Neuronal stem cell (in vitro differentiated cells): ENCODE measurements around the gene MKX.

Source experiments
- DNase-seq: peaks from one replicate; pipeline ENCODE4 v3.0.0-alpha.2; 2013; ENCODE audit warnings: low spot score
- H2AFZ ChIP-seq: one replicate; pipeline ENCODE4 v1.6.1; 2013; ENCODE audit warnings: mild to moderate bottlenecking, low read length, inconsistent platforms
- H2AK5ac ChIP-seq: 2 replicates; pipeline ENCODE4 v1.6.1; 2013; ENCODE audit warnings: low read depth, mild to moderate bottlenecking, inconsistent platforms, low read length, moderate library complexity, mixed read lengths
- H2BK120ac ChIP-seq: 2 replicates; pipeline ENCODE4 v1.6.1; 2013; ENCODE audit warnings: low read depth, mild to moderate bottlenecking, inconsistent platforms, low read length, moderate library complexity, mixed read lengths
- H2BK12ac ChIP-seq: one replicate; pipeline ENCODE4 v1.6.1; 2013; ENCODE audit warnings: low read length, inconsistent platforms
- H2BK15ac ChIP-seq: 2 replicates; pipeline ENCODE4 v1.6.1; 2013; ENCODE audit warnings: mild to moderate bottlenecking, low read length, inconsistent platforms, mixed read lengths
- H2BK5ac ChIP-seq: one replicate; pipeline ENCODE4 v1.6.1; 2013; ENCODE audit warnings: inconsistent platforms, mild to moderate bottlenecking, low read length, moderate library complexity
- H3K14ac ChIP-seq: one replicate; pipeline ENCODE4 v1.6.1; 2013; ENCODE audit warnings: low read length, inconsistent platforms
- H3K18ac ChIP-seq: 2 replicates; pipeline ENCODE4 v1.6.1; 2013; ENCODE audit warnings: low read length, inconsistent platforms
- H3K23ac ChIP-seq: 2 replicates; pipeline ENCODE4 v1.6.1; 2013; ENCODE audit warnings: low read depth, mild to moderate bottlenecking, mixed read lengths, low read length, inconsistent platforms; ENCODE audit not compliant: poor library complexity
- H3K27ac ChIP-seq: replicated peaks from 3 replicates; pipeline ENCODE4 v1.5.1; 2013; ENCODE audit warnings: low read length, inconsistent platforms
- H3K27me3 ChIP-seq, 3 experiments: 2 replicates each; pipeline ENCODE4 v1.6.1; 2013; ENCODE audit warnings: low read length in 3 of 3, mild to moderate bottlenecking in 2 of 3, inconsistent platforms in 1 of 3, low read depth in 1 of 3, mixed read lengths in 1 of 3, moderate library complexity in 1 of 3; ENCODE audit not compliant: control insufficient read depth in 3 of 3, insufficient read depth in 3 of 3
- H3K36me3 ChIP-seq, 2 donors: replicated peaks in 1 of 2; 2 replicates each; pipeline ENCODE4 v1.6.1; 2013; ENCODE audit warnings: low read length in 2 of 2; ENCODE audit not compliant: control insufficient read depth in 2 of 2, insufficient read depth in 2 of 2
- H3K4ac ChIP-seq: 2 replicates; pipeline ENCODE4 v1.6.1; 2013; ENCODE audit warnings: inconsistent platforms, mild to moderate bottlenecking, low read length, moderate library complexity
- H3K4me1 ChIP-seq, 2 donors: 1 replicate in 1 of 2; 2 replicates in 1 of 2; pipeline ENCODE4 v1.6.1; 2013; ENCODE audit warnings: low read length in 2 of 2, low read depth in 1 of 2; ENCODE audit not compliant: control insufficient read depth in 2 of 2, insufficient read depth in 1 of 2
- H3K4me2 ChIP-seq: one replicate; pipeline ENCODE4 v1.6.1; 2013; ENCODE audit warnings: mild to moderate bottlenecking, low read length, inconsistent platforms; ENCODE audit not compliant: insufficient read depth, poor library complexity, severe bottlenecking
- H3K4me3 ChIP-seq, 2 donors: 2 replicates each; pipeline ENCODE4 v1.5.1; 2013; ENCODE audit warnings: low read length in 2 of 2, mild to moderate bottlenecking in 2 of 2, inconsistent platforms in 1 of 2, moderate library complexity in 1 of 2
- H3K79me1 ChIP-seq: one replicate; pipeline ENCODE4 v1.6.1; 2013; ENCODE audit warnings: low read depth, mild to moderate bottlenecking, inconsistent platforms, low read length, moderate library complexity
- H3K9ac ChIP-seq: one replicate; pipeline ENCODE4 v1.6.1; 2013; ENCODE audit warnings: mild to moderate bottlenecking, low read depth, low read length, inconsistent platforms; ENCODE audit not compliant: poor library complexity
- H3K9me3 ChIP-seq, 2 donors: replicated peaks in 1 of 2; 2 replicates each; pipeline versions ENCODE3 to v1.6.1; 2013; ENCODE audit warnings: low read length in 2 of 2, mild to moderate bottlenecking in 2 of 2, inconsistent platforms in 1 of 2, low read depth in 1 of 2, mixed read lengths in 1 of 2, moderate library complexity in 1 of 2; ENCODE audit not compliant: control insufficient read depth in 2 of 2, insufficient read depth in 1 of 2
- H4K8ac ChIP-seq: one replicate; pipeline ENCODE4 v1.6.1; 2013; ENCODE audit warnings: low read depth, mild to moderate bottlenecking, inconsistent platforms, low read length, moderate library complexity
- H4K91ac ChIP-seq: one replicate; pipeline ENCODE4 v1.6.1; 2013; ENCODE audit warnings: low read length, low read depth, mild to moderate bottlenecking, inconsistent platforms; ENCODE audit not compliant: poor library complexity
- WGBS, 2 donors: extraction: QIAGEN DNeasy Blood & Tissue Kit; methylation state at CpG; one replicate each; pipeline ENCODE4 v1.1.7; 2013; ENCODE audit warnings: missing lambda C conversion rate in 2 of 2, mixed read lengths in 1 of 2; ENCODE audit not compliant: insufficient read length in 2 of 2, insufficient replicate concordance in 1 of 2; ENCODE audit errors: extremely low coverage in 2 of 2; 5-methylcytosine and 5-hydroxymethylcytosine counted together

Gene MKX

DNA sequence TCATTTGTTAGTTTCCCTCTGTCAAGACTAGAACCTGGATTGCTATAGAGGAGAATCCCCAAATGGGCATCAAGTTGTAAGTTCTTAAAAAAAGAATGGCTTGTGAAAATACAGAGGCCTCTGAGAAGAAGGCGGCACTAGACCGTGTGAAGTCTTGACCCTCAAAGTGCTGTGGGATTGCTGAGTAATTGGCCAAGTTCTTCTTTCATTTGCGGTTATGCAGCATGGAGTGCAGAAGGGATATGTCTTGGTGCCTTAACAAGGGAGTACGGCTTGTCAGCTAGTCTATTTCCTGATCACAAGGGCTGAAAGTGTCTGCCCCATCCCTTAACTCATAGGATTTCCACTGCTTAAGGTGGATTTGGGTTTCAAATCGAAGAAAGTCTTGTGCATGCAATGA is 81.2 kb downstream of the MKX start:
- Histone ChIP-seq H3K4me2 (no peak overlapping the region), H2AFZ (no peak overlapping the region), H3K79me1 (no peaks in the 10 kb centered on the region), H2BK120ac (no peak overlapping the region), H3K9ac (no peak overlapping the region), H3K27me3 (peaks cover 0 to 2% (median 0%) of the 10 kb centered on the region in 3 experiments), H3K23ac (no peak overlapping the region), H3K36me3 (no peaks in the 10 kb centered on the region), H4K8ac (no peak overlapping the region), H2AK5ac (no peak overlapping the region), H2BK12ac (no peak overlapping the region), H2BK5ac (no peak overlapping the region), H3K4me1 (peaks cover 0 to 8% of the 10 kb centered on the region in 2 donors), H3K9me3 (peaks cover 0 to 4% of the 10 kb centered on the region in 2 donors), H3K27ac (no peak overlapping the region), H3K18ac (no peak overlapping the region), H3K4me3 (no peak overlapping the region), H3K14ac (no peak overlapping the region), H2BK15ac (no peak overlapping the region), H4K91ac (no peak overlapping the region), H3K4ac (no peak overlapping the region)
- DNase-seq, result no peak
- no CpG with 5 or more reads among the region's 5 CpGs for WGBS, 2 donors

DNA sequence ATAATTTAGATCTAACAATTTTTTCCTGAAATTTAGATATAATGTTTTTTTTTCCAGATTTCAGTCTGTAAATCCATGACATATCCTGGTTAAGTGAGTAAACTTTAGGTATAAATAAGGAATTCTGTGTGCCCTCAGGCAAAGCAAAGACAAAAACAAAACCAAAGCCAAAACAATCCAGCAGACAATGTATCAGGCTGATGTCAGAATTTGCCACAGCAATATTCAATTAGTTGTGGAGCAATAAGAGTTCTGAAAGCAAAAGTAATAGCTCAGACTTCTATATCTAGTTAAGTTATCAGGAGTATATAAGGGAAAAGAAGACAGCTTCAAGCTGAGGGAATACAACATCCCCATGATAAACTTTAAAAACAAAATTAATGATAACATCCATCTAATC is 82.0 kb downstream of the MKX start:
- H3K79me1 ChIP-seq, result no peaks in the 10 kb centered on the region
- H2AFZ ChIP-seq, result no peak overlapping the region
- H3K18ac ChIP-seq, result no peak overlapping the region
- no peak overlapping the region for H3K4ac ChIP-seq
- no peak overlapping the region for H2BK120ac ChIP-seq
- H3K4me3 ChIP-seq, result no peak overlapping the region
- no peak overlapping the region for H4K8ac ChIP-seq
- H3K23ac ChIP-seq, result no peak overlapping the region
- H3K36me3 ChIP-seq, result no peaks in the 10 kb centered on the region
- H3K9me3 ChIP-seq, result peaks cover 0 to 4% of the 10 kb centered on the region in 2 donors
- H4K91ac ChIP-seq, result no peak overlapping the region
- no peak overlapping the region for H2BK12ac ChIP-seq
- H3K14ac ChIP-seq, result no peak overlapping the region
- DNase-seq, result no peak
- H2BK5ac ChIP-seq, result no peak overlapping the region
- peaks cover 0 to 2% (median 0%) of the 10 kb centered on the region in 3 experiments for H3K27me3 ChIP-seq
- H2AK5ac ChIP-seq, result no peak overlapping the region
- no peak overlapping the region for H2BK15ac ChIP-seq
- peaks cover 0 to 8% of the 10 kb centered on the region in 2 donors for H3K4me1 ChIP-seq
- no peak overlapping the region for H3K27ac ChIP-seq
- H3K4me2 ChIP-seq, result no peak overlapping the region
- H3K9ac ChIP-seq, result no peak overlapping the region

DNA sequence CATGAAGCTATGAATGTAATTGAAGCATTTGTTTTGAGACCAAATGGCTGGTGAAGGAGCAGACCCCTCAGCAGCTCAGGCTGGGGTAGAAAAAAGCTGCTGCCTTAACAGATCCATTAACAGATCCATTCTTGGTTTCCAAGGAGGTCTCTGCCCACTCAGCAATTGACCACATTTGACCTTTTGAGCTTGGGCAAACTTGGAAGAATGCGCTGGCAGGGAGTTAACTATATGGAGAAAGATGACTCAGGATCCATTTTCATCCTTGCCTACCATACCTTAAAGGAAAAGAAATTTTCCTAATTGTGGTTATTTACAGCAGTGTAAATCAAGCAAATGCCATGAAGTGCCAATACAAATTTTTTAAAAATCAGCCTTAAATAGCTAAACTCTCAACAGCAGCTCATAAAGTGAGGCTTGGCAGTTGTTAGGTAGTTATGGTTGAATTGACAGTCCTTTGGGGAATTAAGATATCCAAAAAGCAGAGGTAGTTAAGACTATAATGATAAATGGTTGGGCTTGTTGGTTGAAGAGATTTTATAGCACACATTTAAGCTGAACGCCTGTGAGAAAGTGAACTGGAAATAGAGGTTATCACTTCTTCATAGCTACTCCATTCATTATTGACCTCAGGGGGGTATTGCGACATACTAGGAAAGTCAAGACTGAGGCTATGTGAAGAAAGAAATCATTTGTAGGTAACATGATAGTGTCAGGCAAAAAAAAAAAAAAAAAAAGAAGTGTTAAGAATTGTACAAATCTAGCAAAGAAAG is 83.9 kb downstream of the MKX start:
- Histone ChIP-seq H3K4ac (no peak overlapping the region), H2BK120ac (no peak overlapping the region), H2BK12ac (no peak overlapping the region), H3K9me3 (peaks cover 0 to 4% of the 10 kb centered on the region in 2 donors), H2BK5ac (no peak overlapping the region), H3K23ac (no peak overlapping the region), H3K4me3 (no peak overlapping the region), H3K36me3 (no peaks in the 10 kb centered on the region), H4K8ac (no peak overlapping the region), H2BK15ac (no peak overlapping the region), H4K91ac (no peak overlapping the region), H3K18ac (no peak overlapping the region), H3K4me2 (no peak overlapping the region), H2AK5ac (no peak overlapping the region), H3K9ac (no peak overlapping the region), H3K79me1 (no peaks in the 10 kb centered on the region), H3K27me3 (peaks cover 0 to 2% (median 0%) of the 10 kb centered on the region in 3 experiments), H2AFZ (no peak overlapping the region), H3K14ac (no peak overlapping the region), H3K4me1 (peaks cover 0 to 8% of the 10 kb centered on the region in 2 donors), H3K27ac (no peak overlapping the region)
- WGBS, 2 donors, result no CpG with 5 or more reads among the region's 3 CpGs
- no peak for DNase-seq

DNA sequence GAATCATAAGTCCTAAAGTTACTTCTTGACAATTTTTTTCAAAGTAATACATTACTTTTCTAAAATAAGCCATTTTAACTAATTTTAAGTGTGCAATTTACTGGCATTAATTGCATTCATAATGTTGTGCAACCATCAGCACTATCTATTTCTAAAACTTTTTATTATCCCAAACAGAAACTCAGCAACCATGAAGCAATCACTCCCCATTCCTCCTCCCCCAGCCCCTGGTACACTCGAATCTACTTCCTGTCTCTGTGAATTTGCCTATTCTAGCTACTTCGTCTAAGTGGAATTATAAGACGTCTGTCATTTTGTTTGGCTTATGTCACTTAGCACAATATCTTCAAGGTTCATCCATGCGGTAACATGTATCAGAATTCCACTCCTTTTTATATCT is 84.9 kb downstream of the MKX start:
- no peak for DNase-seq
- H3K9me3 ChIP-seq, result peaks cover 0 to 4% of the 10 kb centered on the region in 2 donors
- no peak overlapping the region for H2BK120ac ChIP-seq
- H2AK5ac ChIP-seq, result no peak overlapping the region
- H3K4me2 ChIP-seq, result no peak overlapping the region
- peaks cover 0 to 2% (median 0%) of the 10 kb centered on the region in 3 experiments for H3K27me3 ChIP-seq
- H2BK12ac ChIP-seq, result no peak overlapping the region
- no peak overlapping the region for H3K27ac ChIP-seq
- H3K79me1 ChIP-seq, result no peaks in the 10 kb centered on the region
- no peak overlapping the region for H3K4ac ChIP-seq
- no peak overlapping the region for H2AFZ ChIP-seq
- no peak overlapping the region for H2BK5ac ChIP-seq
- no peak overlapping the region for H3K18ac ChIP-seq
- H4K8ac ChIP-seq, result no peak overlapping the region
- H3K4me3 ChIP-seq, result no peak overlapping the region
- no peak overlapping the region for H3K14ac ChIP-seq
- H3K36me3 ChIP-seq, result no peaks in the 10 kb centered on the region
- no peak overlapping the region for H2BK15ac ChIP-seq
- no peak overlapping the region for H3K9ac ChIP-seq
- peaks cover 0 to 8% of the 10 kb centered on the region in 2 donors for H3K4me1 ChIP-seq
- no peak overlapping the region for H3K23ac ChIP-seq
- no peak overlapping the region for H4K91ac ChIP-seq
- no CpG with 5 or more reads among the region's 4 CpGs for WGBS, 2 donors
